GM12878 (cell line): ENCODE data around the gene SUOX. TPM values are rescaled to one million over a fixed set of nuclear protein-coding genes. Genes with fewer than 3 reads are reported as not detected.

Experiments
- BACH1 ChIP-seq: fragments of 450-650 bp; IDR thresholded peaks from 2 replicates; pipeline ENCODE4 v1.6.1; 2017; ENCODE audit warnings: mild to moderate bottlenecking, borderline replicate concordance
- CBFB ChIP-seq: IDR thresholded peaks from 2 replicates; pipeline ENCODE4 v1.6.1; 2016; ENCODE audit warnings: antibody characterized with exemption, low read depth
- DPF2 ChIP-seq: fragments of 450-650 bp; IDR thresholded peaks from 2 replicates; pipeline ENCODE4 v1.6.1; 2017; ENCODE audit warnings: mild to moderate bottlenecking
- FOS ChIP-seq: IDR thresholded peaks from 3 replicates; pipeline ENCODE4 v1.6.1; 2011; ENCODE audit warnings: borderline replicate concordance; ENCODE audit not compliant: insufficient read length; ENCODE audit errors: extremely low read depth
- FOXK2 ChIP-seq: fragments of 450-650 bp; IDR thresholded peaks from 2 replicates; pipeline ENCODE4 v1.6.1; 2017; ENCODE audit warnings: mild to moderate bottlenecking, moderate library complexity
- HCFC1 ChIP-seq: fragments of 150-350 bp; IDR thresholded peaks from 2 replicates; pipeline ENCODE4 v1.6.1; 2014; ENCODE audit warnings: low read length
- NFXL1 ChIP-seq: fragments of 450-650 bp; IDR thresholded peaks from 2 replicates; pipeline ENCODE4 v1.6.1; 2017; ENCODE audit warnings: antibody characterized with exemption, mild to moderate bottlenecking, borderline replicate concordance
- NR2C1 ChIP-seq: fragments of 450-650 bp; IDR thresholded peaks from 2 replicates; pipeline ENCODE4 v1.6.1; 2017; ENCODE audit warnings: antibody characterized with exemption, mild to moderate bottlenecking, moderate library complexity
- RB1 ChIP-seq: fragments of 450-650 bp; formaldehyde crosslinking; IDR thresholded peaks from 2 replicates; pipeline ENCODE4 v1.6.1; 2017; ENCODE audit warnings: mild to moderate bottlenecking, borderline replicate concordance
- SP1 ChIP-seq: IDR thresholded peaks from one replicate; pipeline ENCODE4 v1.6.1; 2011; ENCODE audit warnings: low read depth, low read length
- SREBF1 ChIP-seq: IDR thresholded peaks from 2 replicates; pipeline ENCODE4 v1.6.1; 2012; ENCODE audit warnings: mild to moderate bottlenecking, low read length
- ZSCAN29 ChIP-seq: fragments of 450-650 bp; IDR thresholded peaks from 2 replicates; pipeline ENCODE4 v1.6.1; 2017; ENCODE audit warnings: mild to moderate bottlenecking, moderate library complexity
- polyA plus RNA-seq, 11 experiments: library from polyadenylated mRNA; depleted of rRNA in 4 of 11; unstranded in 6 of 11; stranded (reverse) in 5 of 11; fragments of >200 nt; fragmentation: Nextera tagmentation in 4 of 11; fragmentation: Illumina TruSeq in 1 of 11; extraction: Ambion mirVana in 4 of 11; extraction: Trizol in 1 of 11; gene quantifications; 1 replicate in 1 of 11; 2 replicates in 10 of 11; pipeline versions ENCODE4 v1.2.1 to v1.2.3, GENCODE V29; 2011 to 2016; ENCODE audit warnings: inconsistent platforms in 2 of 11, missing spikeins in 2 of 11, low read depth in 1 of 11
- total RNA-seq, 4 experiments: library from RNA; depleted of rRNA in 3 of 4; stranded (reverse); fragments of >200 nt in 3 of 4; fragmentation: Illumina TruSeq in 1 of 4; extraction: Trizol in 1 of 4; gene quantifications; 2 replicates each; pipeline versions ENCODE4 v1.2.1 to v1.2.3, GENCODE V29; 2013 to 2021
- TF ChIP-seq, protein P1 (sequence below): fragments of 450-650 bp; IDR thresholded peaks from 2 replicates; pipeline ENCODE4 v1.6.1; 2016; ENCODE audit warnings: mild to moderate bottlenecking, moderate library complexity, borderline replicate concordance
- TF ChIP-seq, protein P2 (sequence below): IDR thresholded peaks from 2 replicates; pipeline ENCODE4 v1.6.1; 2011; ENCODE audit warnings: mild to moderate bottlenecking, low read depth, low read length, moderate library complexity; ENCODE audit not compliant: insufficient replicate concordance
- TF ChIP-seq, protein P3 (sequence below): IDR thresholded peaks from 2 replicates; pipeline ENCODE4 v1.6.1; 2011; ENCODE audit warnings: borderline replicate concordance, low read depth, mild to moderate bottlenecking, moderate library complexity, mixed read lengths, low read length; ENCODE audit not compliant: insufficient read depth; ENCODE audit errors: extremely low read length

SUOX gene
- total and polyA plus RNA-seq, 10 of the 15 experiments (the other 5 are each of a cell fraction or from before 2014, with no cell fraction given) = 5.1 to 18.8 (median 13.4) TPM

DNA sequence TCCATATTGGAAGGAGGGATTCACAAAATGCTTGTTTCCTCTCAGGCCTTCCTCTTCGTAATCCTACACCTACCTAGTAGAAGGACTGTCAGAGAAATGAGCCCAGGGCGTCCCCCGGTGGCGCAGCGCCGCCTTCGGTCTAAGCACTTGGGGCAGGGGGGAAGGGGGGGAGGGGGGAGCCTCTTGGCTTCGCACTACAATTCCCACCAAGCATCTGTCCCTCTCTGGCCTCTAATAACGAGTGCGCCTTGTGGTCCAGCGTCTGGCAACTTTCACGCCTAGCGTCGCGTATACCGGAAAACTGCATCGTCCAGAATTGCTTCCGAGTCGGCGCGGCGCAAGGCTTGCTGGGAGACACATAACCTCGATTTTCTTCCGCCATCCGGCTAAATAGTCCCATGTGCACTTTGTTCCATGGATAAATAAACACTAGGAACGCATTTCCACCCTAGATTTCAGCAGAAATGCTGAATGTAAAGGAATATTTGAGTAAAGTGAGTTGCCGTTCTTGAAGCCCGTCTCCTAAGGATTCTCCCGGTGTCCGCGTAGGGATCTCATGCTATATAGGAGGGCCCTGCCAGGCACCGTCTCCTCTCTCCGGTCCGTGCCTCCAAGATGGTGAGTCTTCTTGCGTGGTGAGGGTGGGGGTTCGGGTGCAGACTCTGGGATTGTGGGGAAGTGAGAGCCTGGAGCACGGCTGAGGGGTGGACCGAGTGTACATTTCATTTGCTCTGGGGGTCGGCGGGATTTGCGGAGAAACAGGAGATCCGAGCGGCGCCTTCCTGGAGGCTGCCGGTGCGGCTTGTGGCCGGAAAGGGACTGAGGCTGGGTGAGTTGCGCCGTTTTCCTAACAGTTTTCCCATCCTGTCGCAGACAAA is 44.7 kb downstream of the SUOX start, which contains the start of gene RPS26 (continued):
- peak; percentile 96; the same call in 1 of the 2 replicates for TF ChIP-seq RB1
- no peak for TF ChIP-seq BACH1
- TF ChIP-seq, protein P1, sequence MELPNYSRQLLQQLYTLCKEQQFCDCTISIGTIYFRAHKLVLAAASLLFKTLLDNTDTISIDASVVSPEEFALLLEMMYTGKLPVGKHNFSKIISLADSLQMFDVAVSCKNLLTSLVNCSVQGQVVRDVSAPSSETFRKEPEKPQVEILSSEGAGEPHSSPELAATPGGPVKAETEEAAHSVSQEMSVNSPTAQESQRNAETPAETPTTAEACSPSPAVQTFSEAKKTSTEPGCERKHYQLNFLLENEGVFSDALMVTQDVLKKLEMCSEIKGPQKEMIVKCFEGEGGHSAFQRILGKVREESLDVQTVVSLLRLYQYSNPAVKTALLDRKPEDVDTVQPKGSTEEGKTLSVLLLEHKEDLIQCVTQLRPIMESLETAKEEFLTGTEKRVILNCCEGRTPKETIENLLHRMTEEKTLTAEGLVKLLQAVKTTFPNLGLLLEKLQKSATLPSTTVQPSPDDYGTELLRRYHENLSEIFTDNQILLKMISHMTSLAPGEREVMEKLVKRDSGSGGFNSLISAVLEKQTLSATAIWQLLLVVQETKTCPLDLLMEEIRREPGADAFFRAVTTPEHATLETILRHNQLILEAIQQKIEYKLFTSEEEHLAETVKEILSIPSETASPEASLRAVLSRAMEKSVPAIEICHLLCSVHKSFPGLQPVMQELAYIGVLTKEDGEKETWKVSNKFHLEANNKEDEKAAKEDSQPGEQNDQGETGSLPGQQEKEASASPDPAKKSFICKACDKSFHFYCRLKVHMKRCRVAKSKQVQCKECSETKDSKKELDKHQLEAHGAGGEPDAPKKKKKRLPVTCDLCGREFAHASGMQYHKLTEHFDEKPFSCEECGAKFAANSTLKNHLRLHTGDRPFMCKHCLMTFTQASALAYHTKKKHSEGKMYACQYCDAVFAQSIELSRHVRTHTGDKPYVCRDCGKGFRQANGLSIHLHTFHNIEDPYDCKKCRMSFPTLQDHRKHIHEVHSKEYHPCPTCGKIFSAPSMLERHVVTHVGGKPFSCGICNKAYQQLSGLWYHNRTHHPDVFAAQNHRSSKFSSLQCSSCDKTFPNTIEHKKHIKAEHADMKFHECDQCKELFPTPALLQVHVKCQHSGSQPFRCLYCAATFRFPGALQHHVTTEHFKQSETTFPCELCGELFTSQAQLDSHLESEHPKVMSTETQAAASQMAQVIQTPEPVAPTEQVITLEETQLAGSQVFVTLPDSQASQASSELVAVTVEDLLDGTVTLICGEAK = peak; percentile 99
- TF ChIP-seq, protein P2, sequence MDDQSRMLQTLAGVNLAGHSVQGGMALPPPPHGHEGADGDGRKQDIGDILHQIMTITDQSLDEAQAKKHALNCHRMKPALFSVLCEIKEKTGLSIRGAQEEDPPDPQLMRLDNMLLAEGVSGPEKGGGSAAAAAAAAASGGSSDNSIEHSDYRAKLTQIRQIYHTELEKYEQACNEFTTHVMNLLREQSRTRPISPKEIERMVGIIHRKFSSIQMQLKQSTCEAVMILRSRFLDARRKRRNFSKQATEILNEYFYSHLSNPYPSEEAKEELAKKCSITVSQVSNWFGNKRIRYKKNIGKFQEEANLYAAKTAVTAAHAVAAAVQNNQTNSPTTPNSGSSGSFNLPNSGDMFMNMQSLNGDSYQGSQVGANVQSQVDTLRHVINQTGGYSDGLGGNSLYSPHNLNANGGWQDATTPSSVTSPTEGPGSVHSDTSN = peak; percentile 66
- TF ChIP-seq NFXL1 = no peak
- peak; percentile 73 for TF ChIP-seq FOXK2
- no peak for TF ChIP-seq ZSCAN29
- TF ChIP-seq HCFC1 = peak; percentile 87
- TF ChIP-seq SP1 = peak; percentile 56
- TF ChIP-seq FOS = no peak
- TF ChIP-seq CBFB = peak; percentile 98
- TF ChIP-seq DPF2 = peak; percentile 77
- TF ChIP-seq, protein P3, sequence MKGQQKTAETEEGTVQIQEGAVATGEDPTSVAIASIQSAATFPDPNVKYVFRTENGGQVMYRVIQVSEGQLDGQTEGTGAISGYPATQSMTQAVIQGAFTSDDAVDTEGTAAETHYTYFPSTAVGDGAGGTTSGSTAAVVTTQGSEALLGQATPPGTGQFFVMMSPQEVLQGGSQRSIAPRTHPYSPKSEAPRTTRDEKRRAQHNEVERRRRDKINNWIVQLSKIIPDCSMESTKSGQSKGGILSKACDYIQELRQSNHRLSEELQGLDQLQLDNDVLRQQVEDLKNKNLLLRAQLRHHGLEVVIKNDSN = no peak
- TF ChIP-seq NR2C1 = peak; percentile 99
- TF ChIP-seq SREBF1 = peak; percentile 71
- TF ChIP-seq, all 136 proteins: peak for 88
